Lung (tissue), 12 donors: ENCODE data around the gene SH3BGR. TPM values are rescaled to one million over a fixed set of nuclear protein-coding genes. Genes with fewer than 3 reads are reported as not detected.

Experiments used
- ATAC-seq: fragments of 200-7000 bp; cut with Tn5 transposase; one replicate; pipeline ENCODE4 v1.9.1; 2020; ENCODE audit warnings: moderate number of reproducible peaks; ENCODE audit not compliant: insufficient read depth, low FRiP score
- DNase-seq, 3 donors: peaks; one replicate each; pipeline ENCODE4 v3.0.0-alpha.2; 2013 to 2017
- H3K27ac ChIP-seq, 2 donors: one replicate each; pipeline ENCODE4 v1.5.1; 2013; ENCODE audit warnings: mild to moderate bottlenecking in 2 of 2, moderate library complexity in 2 of 2, control low read depth in 1 of 2, inconsistent platforms in 1 of 2, low read depth in 1 of 2, low read length in 1 of 2
- H3K27me3 ChIP-seq, 3 donors: one replicate each; pipeline ENCODE4 v1.5.1; 2013; ENCODE audit warnings: low read length in 2 of 3; ENCODE audit not compliant: control insufficient read depth in 3 of 3, insufficient read depth in 3 of 3
- H3K36me3 ChIP-seq, 4 donors: one replicate each; pipeline ENCODE4 v1.5.1; 2013; ENCODE audit warnings: low read length in 4 of 4, mild to moderate bottlenecking in 1 of 4, moderate library complexity in 1 of 4; ENCODE audit not compliant: control insufficient read depth in 4 of 4, insufficient read depth in 4 of 4
- H3K4me1 ChIP-seq, 5 donors: one replicate each; pipeline ENCODE4 v1.5.1; 2013; ENCODE audit warnings: low read length in 5 of 5, mild to moderate bottlenecking in 2 of 5, moderate library complexity in 1 of 5; ENCODE audit not compliant: control insufficient read depth in 5 of 5, insufficient read depth in 5 of 5
- H3K4me3 ChIP-seq: one replicate; pipeline ENCODE4 v1.5.1; 2013; ENCODE audit warnings: mild to moderate bottlenecking, control low read depth, moderate library complexity
- H3K9ac ChIP-seq, 2 donors: one replicate each; pipeline ENCODE4 v1.5.1; 2013; ENCODE audit warnings: low read length in 2 of 2, control low read depth in 1 of 2; ENCODE audit not compliant: insufficient read depth in 1 of 2
- H3K9me3 ChIP-seq, 4 donors: one replicate each; pipeline ENCODE4 v1.5.1; 2013; ENCODE audit warnings: low read length in 3 of 4, mild to moderate bottlenecking in 1 of 4, moderate library complexity in 1 of 4; ENCODE audit not compliant: control insufficient read depth in 4 of 4, insufficient read depth in 3 of 4
- WGBS, 2 donors: extraction: QIAGEN DNeasy Blood & Tissue Kit; methylation state at CpG; one replicate each; pipeline ENCODE4 v1.1.7; 2013; 5-methylcytosine and 5-hydroxymethylcytosine counted together
- polyA plus RNA-seq, 2 donors: library from polyadenylated mRNA; stranded (reverse); fragments of 200-250 nt; gene quantifications; one replicate each; pipeline ENCODE4 v1.2.1, GENCODE V29; 2013
- total RNA-seq, 2 donors: library from RNA; depleted of rRNA in 1 of 2; stranded (reverse); fragments of >200 nt in 1 of 2; gene quantifications; one replicate each; pipeline ENCODE4 v1.2.1, GENCODE V29; 2014 to 2021
- TF ChIP-seq, protein P1 (sequence below): IDR thresholded peaks from 2 replicates; pipeline ENCODE4 v1.5.1; 2012; ENCODE audit warnings: mild to moderate bottlenecking; ENCODE audit errors: control extremely low read depth, extremely low read depth
- donor health status: control.
- donor health status: control.
- donor health status: Bipolar disorder and iron deficiency.
- donor health status: healthy.
- donor health status: DM: yes; HTN: yes; CAD: no.

The SH3BGR gene
- total and polyA plus RNA-seq, 4 donors, result 1.2 to 8.9 (median 3.2) TPM; not detected in 1

DNA sequence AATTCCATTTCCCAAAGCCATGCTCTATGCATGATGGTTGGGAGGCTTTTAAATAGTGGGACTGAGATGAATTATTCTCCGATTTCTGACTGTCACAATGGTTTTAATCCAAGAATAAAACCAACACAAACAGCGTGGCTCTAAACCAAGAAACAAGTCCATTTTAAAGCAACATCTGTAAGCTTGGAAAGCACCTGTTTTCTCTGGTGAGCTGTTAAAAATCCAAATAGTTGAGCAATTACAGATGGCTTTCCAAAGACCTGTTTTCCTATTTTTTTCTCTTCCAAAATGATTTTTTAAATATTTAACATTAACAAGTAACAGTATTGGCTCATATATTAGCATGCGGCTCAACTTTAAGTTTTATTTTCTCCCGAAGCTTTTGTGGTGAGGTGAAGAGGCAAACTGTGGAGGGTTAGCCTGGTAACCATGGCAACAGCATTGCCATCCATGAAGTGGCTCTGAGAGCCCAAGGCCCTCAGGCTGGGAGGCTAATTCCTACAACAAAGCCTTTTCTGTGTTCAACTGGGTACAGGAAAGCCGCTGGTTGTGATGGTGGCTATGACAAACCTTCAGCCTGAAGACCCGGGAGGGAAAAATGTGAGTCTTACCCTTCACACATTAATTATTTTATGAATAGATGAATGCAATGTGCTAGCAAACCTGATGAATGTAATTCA is 104.3 kb downstream of the SH3BGR start:
- Histone ChIP-seq H3K4me3 (no peak overlapping the region), H3K27ac (no peak overlapping the region), H3K4me1 (peaks cover 0 to 2% (median 0%) of the 10 kb centered on the region in 5 donors), H3K36me3 (no peaks in the 10 kb centered on the region), H3K9ac (no peak overlapping the region), H3K27me3 (no peaks in the 10 kb centered on the region), H3K9me3 (peaks cover 0 to 4% (median 0%) of the 10 kb centered on the region in 4 donors)
- TF ChIP-seq, protein P1, sequence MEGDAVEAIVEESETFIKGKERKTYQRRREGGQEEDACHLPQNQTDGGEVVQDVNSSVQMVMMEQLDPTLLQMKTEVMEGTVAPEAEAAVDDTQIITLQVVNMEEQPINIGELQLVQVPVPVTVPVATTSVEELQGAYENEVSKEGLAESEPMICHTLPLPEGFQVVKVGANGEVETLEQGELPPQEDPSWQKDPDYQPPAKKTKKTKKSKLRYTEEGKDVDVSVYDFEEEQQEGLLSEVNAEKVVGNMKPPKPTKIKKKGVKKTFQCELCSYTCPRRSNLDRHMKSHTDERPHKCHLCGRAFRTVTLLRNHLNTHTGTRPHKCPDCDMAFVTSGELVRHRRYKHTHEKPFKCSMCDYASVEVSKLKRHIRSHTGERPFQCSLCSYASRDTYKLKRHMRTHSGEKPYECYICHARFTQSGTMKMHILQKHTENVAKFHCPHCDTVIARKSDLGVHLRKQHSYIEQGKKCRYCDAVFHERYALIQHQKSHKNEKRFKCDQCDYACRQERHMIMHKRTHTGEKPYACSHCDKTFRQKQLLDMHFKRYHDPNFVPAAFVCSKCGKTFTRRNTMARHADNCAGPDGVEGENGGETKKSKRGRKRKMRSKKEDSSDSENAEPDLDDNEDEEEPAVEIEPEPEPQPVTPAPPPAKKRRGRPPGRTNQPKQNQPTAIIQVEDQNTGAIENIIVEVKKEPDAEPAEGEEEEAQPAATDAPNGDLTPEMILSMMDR, result no peak
- DNase-seq, result peak; percentile 48 to 67 (median 55)
- WGBS, 2 donors, result 59 to 76% methylated on average over 6 of the region's 6 CpGs
- no peak for ATAC-seq

DNA sequence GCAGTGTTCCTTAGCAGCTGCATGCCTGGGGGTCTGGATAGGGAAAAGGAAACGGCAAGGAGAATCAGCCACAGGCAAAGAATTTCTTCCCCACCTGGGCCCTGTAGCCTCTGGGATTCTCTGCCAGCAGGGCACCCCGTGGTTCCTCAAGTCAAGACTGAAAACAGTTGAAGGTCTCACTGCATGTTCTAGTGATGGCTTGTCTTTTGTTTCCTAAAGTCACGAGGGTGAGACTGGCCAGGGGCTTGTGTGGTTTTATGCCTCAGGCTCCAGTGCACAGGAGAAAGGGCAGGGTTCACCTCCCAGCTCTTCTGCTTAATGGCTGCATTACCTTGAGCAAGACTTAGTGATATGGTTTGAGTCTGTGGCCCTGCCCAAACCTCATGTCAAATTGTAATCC is 107.7 kb downstream of the SH3BGR start:
- Histone ChIP-seq H3K36me3 (no peaks in the 10 kb centered on the region), H3K27ac (no peak overlapping the region), H3K9ac (no peak overlapping the region), H3K27me3 (no peaks in the 10 kb centered on the region), H3K4me1 (peaks cover 0 to 24% (median 0%) of the 10 kb centered on the region in 5 donors), H3K9me3 (no peaks in the 10 kb centered on the region), H3K4me3 (no peak overlapping the region)
- TF ChIP-seq, protein P1, result no peak
- ATAC-seq (no peak), DNase-seq (no peak)
- WGBS, 2 donors, result 59 to 87% methylated on average over 3 of the region's 3 CpGs

DNA sequence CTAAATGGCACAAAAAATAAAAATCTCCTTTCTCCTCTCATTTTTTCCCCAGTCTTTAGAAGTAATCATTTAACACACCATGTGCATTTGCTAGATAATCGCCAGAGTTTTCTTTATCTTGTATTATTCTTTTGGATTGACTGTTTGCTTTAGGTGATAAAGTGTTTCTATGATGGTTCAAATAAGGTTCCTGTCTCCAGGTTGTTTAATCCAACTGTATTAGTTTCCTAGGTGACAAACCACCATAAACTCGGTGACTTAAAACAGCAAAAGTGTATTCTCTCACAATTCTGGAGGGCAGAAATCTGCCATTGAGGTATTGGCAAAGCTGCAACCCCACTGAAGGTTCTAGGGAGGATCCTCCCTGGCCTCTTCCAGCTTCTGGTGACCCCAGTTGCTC is 109.4 kb downstream of the SH3BGR start:
- ATAC-seq (no peak), DNase-seq (no peak)
- no peak overlapping the region for H3K4me3 ChIP-seq
- WGBS, 2 donors, result 83 to 84% methylated on average over 2 of the region's 2 CpGs
- no peaks in the 10 kb centered on the region for H3K36me3 ChIP-seq
- no peaks in the 10 kb centered on the region for H3K9me3 ChIP-seq
- no peak overlapping the region for H3K27ac ChIP-seq
- no peak overlapping the region for H3K9ac ChIP-seq
- peaks cover 0 to 24% (median 0%) of the 10 kb centered on the region in 5 donors for H3K4me1 ChIP-seq
- TF ChIP-seq, protein P1, result no peak
- no peaks in the 10 kb centered on the region for H3K27me3 ChIP-seq
